Esophagus (tissue), 2 donors: Measurements from ENCODE around the gene AHDC1. TPM values are rescaled to one million over a fixed set of nuclear protein-coding genes. Genes with fewer than 3 reads are reported as not detected.
"Not testable (repeated sequence)": the region's sequence is repeated elsewhere in the genome, so short reads cannot be mapped to it uniquely, and the experiment has no call there.

Experiments
- H3K27ac ChIP-seq, 2 donors: one replicate each; pipeline ENCODE4 v1.5.1; 2013; ENCODE audit warnings: low read depth in 2 of 2, mild to moderate bottlenecking in 2 of 2, inconsistent platforms in 1 of 2, low read length in 1 of 2, moderate library complexity in 1 of 2
- H3K27me3 ChIP-seq, 2 donors: one replicate each; pipeline ENCODE4 v1.6.1; 2013; ENCODE audit warnings: low read length in 2 of 2, control low read depth in 1 of 2, mild to moderate bottlenecking in 1 of 2; ENCODE audit not compliant: insufficient read depth in 2 of 2, control insufficient read depth in 1 of 2
- H3K36me3 ChIP-seq, 2 donors: one replicate each; pipeline ENCODE4 v1.6.1; 2013; ENCODE audit warnings: low read length in 1 of 2; ENCODE audit not compliant: control insufficient read depth in 2 of 2, insufficient read depth in 2 of 2
- H3K4me1 ChIP-seq, 2 donors: one replicate each; pipeline ENCODE4 v1.6.1; 2013; ENCODE audit warnings: low read length in 1 of 2; ENCODE audit not compliant: control insufficient read depth in 2 of 2, insufficient read depth in 2 of 2
- H3K4me3 ChIP-seq, 2 donors: one replicate each; pipeline ENCODE4 v1.5.1; 2013; ENCODE audit warnings: low read length in 2 of 2, mild to moderate bottlenecking in 2 of 2, low read depth in 1 of 2, moderate library complexity in 1 of 2
- H3K9me3 ChIP-seq, 2 donors: one replicate each; pipeline ENCODE4 v1.6.1; 2013; ENCODE audit warnings: mild to moderate bottlenecking in 2 of 2, low read depth in 1 of 2, low read length in 1 of 2, moderate library complexity in 1 of 2; ENCODE audit not compliant: control insufficient read depth in 2 of 2, insufficient read depth in 1 of 2
- WGBS, 2 donors: extraction: QIAGEN DNeasy Blood & Tissue Kit; methylation state at CpG; one replicate each; pipeline ENCODE4 v1.1.7; 2013; 5-methylcytosine and 5-hydroxymethylcytosine counted together
- polyA plus RNA-seq, 2 donors: library from polyadenylated mRNA; stranded (reverse); fragments of 200-250 nt; gene quantifications; one replicate each; pipeline ENCODE4 v1.2.3, GENCODE V29; 2013
- donor health status: healthy with polysubstance abuse.
- donor health status: Bipolar disorder and iron deficiency.

Gene AHDC1
- polyA plus RNA-seq, 2 donors: 24.7 to 58.4 TPM

DNA sequence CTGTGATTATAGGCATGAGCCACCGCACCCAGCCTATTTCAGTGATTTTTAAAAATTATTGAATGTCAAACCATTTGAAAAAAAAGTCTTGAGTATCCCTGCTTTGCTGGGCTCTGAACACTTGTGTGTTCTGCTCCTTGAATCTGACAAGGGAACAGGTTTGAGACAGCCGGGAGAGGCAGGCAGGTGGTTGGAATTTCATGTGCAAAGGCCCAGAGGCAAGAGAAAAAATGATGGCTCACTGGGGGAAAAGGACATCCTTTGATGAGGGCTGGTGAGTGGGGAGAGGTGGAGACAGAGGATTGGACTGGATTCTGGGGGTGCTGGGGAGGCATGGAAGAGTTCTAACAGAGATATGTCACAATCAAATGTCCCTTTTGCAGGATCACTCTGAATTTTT, 100.9 kb downstream of the AHDC1 start:
- H3K27ac ChIP-seq: peak overlapping the region; percentile 20 to 60
- H3K27me3 ChIP-seq: no peaks in the 10 kb centered on the region
- 82 to 85% methylated on average over 2 of the region's 2 CpGs for WGBS, 2 donors
- no peak overlapping the region for H3K4me3 ChIP-seq
- no peaks in the 10 kb centered on the region for H3K9me3 ChIP-seq
- H3K4me1 ChIP-seq: peaks cover 0 to 8% of the 10 kb centered on the region in 2 donors
- no peaks in the 10 kb centered on the region for H3K36me3 ChIP-seq

DNA sequence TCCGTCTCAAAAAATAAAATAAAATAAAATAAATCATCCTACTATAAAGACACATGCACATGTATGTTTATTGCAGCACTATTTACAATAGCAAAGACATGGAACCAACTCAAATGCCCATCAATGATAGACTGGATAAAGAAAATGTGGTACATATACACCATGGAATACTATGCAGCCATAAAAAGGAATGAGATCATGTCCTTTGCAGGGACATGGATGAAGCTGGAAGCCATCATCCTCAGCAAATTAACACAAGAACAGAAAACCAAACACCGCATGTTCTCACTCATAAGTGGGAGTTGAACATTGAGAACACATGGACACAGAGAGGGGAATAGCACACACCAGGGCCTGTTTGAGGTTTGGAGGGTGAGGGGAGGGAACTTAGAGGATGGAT, 102.8 kb downstream of the AHDC1 start:
- not testable (repeated sequence) for H3K36me3 ChIP-seq, H3K27me3 ChIP-seq, H3K4me1 ChIP-seq, H3K9me3 ChIP-seq, H3K4me3 ChIP-seq, H3K27ac ChIP-seq
- 96 to 97% methylated on average over 2 of the region's 2 CpGs for WGBS, 2 donors

DNA sequence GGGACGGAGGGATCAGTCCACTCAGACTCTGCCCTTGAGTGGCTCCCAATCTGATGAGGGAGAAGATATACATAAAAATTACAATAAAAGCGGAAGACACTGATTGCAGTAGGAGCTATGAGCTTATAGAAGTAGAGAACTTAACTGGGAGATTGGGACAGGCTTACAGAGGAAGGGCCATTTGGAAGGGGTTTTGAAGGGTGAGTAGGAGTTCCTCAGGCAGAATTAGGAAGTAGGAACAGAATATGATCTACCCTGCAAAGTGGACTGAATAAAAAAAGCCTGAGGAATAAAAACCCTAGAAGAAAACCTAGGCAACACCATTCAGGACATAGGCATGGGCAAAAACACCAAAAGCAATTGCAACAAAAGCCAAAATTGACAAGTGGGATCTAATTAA, 104.8 kb downstream of the AHDC1 start:
- no peaks in the 10 kb centered on the region for H3K36me3 ChIP-seq
- H3K27me3 ChIP-seq: no peaks in the 10 kb centered on the region
- 96 to 98% methylated on average over 2 of the region's 2 CpGs for WGBS, 2 donors
- H3K4me1 ChIP-seq: peaks cover 0 to 4% of the 10 kb centered on the region in 2 donors
- no peaks in the 10 kb centered on the region for H3K9me3 ChIP-seq
- no peak overlapping the region for H3K27ac ChIP-seq
- H3K4me3 ChIP-seq: no peak overlapping the region

DNA sequence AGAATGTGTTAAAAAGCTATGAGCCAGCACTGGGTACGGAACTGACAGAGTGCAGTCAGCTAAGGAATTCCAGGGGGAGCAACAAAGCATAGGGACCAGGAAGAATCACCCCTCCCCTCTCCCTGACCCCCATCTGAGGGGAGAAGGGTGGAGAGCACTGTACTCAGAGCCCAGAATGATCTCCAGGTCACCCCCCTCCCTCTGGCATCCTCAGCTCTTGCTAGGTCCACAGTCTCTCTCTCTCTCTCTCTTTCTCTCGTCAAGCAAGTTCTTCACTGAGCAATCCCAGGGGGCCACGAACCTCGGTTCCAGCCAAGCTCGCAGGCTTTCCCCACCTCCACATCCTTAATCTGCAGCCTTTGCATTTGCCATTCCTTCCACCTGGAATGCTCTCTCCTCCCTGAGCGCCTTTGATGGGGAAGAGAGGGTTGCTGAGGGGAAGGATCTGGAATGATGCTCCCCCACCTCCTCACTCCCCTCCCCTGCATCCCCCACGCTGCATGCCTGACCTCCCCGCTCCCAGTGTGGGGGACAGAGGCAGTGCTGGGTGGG, 107.3 kb downstream of the AHDC1 start:
- Histone ChIP-seq H3K4me1 (peaks cover 0 to 7% of the 10 kb centered on the region in 2 donors), H3K36me3 (no peaks in the 10 kb centered on the region), H3K27me3 (no peaks in the 10 kb centered on the region), H3K4me3 (no peak overlapping the region), H3K9me3 (no peaks in the 10 kb centered on the region), H3K27ac (no peak overlapping the region)
- WGBS, 2 donors: 31 to 48% methylated on average over 8 of the region's 8 CpGs

DNA sequence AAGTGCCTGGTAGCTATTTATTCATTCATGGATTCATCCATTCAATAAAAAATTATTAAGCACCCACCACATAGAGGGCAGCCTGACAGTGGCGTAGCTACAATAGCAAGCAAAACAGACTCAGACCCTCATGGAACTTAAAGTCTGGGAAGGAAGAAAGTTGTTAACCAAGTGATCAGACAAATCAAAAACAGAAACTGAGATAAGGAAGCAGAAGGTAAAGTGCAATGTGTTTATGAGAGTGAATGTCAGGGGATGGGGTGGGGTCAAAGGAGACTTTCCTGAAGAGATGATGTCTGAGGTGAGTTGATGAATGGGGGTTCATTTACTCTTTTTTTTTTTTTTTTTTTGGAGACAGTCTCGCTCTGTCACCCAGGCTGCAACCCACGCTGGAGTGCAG, 111.1 kb downstream of the AHDC1 start:
- H3K9me3 ChIP-seq: no peaks in the 10 kb centered on the region
- peaks cover 0 to 7% of the 10 kb centered on the region in 2 donors for H3K4me1 ChIP-seq
- 87 to 89% methylated on average over 3 of the region's 3 CpGs for WGBS, 2 donors
- no peaks in the 10 kb centered on the region for H3K36me3 ChIP-seq
- no peak overlapping the region for H3K4me3 ChIP-seq
- no peaks in the 10 kb centered on the region for H3K27me3 ChIP-seq
- H3K27ac ChIP-seq: peak overlapping the region; percentile 94 to 98

DNA sequence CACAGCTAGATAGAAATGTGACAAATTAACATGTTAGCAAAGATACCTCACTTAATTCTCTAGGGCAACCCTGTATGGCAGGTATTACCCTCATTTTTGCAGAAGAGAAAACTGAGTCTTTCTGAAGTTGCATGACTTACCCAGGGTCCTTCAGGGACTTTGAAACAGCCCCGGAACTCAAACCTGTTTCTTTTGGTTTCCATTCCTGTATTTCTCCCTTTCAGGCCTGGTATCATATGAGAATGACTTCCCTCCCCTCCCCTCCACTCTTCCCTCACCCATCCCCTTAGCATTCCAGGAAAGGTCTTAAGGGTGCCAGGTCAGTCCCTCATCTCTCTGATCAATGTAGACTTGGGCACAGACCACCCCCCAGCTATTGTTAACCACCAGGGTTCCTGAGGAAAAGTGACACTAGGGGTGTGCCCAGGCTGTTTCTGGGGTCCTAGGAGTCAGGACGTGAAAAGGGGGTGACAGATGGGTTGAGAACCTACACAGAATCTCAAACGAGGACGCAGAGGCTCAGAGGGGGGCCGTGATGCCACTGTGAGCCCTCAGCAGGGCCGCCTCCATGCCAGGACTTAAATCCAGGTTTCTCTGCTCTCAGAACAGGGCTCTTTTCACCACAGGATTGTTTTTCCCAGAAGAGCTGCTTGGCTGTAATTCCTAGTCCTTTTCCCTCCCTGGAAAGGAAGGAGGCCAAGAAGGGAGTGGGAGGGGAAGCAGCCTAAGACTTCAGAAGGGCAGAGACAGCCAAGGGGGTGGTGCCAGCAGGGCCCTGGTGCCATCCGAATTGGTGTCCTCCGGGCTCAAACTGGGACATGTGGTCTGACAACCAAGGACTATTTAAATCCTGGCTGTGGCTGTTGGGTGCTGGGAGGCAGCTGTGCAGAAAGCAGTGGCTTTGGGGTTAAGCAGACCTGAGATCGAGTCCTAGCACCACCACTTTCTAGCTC, 111.9 kb downstream of the AHDC1 start:
- Histone ChIP-seq H3K36me3 (no peaks in the 10 kb centered on the region), H3K27ac (peak overlapping the region; percentile 94 to 98), H3K9me3 (no peaks in the 10 kb centered on the region), H3K27me3 (no peaks in the 10 kb centered on the region), H3K4me3 (no peak overlapping the region), H3K4me1 (peaks cover 0 to 7% of the 10 kb centered on the region in 2 donors)
- WGBS, 2 donors: 20 to 30% methylated on average over 9 of the region's 9 CpGs

DNA sequence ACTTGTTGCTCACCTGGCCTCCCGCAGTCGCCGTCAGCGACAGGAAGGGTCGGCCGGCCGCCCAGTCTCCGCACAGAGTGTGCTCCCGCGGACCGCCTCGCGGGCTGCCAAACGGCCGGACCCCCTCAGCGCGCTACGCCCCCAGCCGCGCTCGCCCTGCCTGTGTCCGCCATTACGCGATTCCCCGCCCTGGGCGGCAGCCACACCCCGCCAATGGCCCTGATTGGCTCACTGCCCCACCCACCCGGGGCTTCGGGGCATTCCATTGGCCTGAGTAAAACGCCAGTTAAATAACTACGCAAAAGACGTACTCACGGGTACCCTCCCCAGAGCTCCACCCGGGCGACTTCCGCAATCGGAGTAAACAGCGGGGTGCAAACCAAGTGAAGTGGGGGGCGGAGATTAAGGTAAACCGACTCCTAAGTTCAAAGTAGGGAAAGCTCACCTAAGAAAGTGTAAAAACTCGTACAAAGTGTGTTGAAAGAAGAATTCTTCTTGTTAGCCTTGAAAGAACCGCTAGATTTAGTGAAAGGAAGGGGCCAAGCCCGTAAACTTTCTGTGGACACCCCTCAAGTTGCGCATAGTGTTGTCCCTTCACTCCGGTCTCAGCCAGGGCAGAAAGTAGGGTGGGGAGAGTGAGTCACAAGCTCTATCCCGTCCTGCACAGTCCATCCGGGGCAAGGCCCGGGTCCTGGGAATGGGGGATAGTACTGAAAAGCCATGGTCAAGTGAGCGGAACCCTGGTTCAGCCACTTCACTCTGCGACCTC, 113.8 kb downstream of the AHDC1 start, which contains the start of gene WASF2:
WASF2 (minus strand) TSS at position 195 of the 769 bp plus-strand sequence. CDS start 61,277 bp downstream, outside the sequence.
- Histone ChIP-seq H3K27me3 (no peaks in the 10 kb centered on the region), H3K4me3 (peak within 1 kb of the TSS; percentile 84 to 91), H3K9me3 (no peaks in the 10 kb centered on the region), H3K36me3 (no peaks in the 10 kb centered on the region), H3K4me1 (peaks cover 0 to 7% of the 10 kb centered on the region in 2 donors), H3K27ac (peak within 1 kb of the TSS; percentile 98)
- WGBS, 2 donors: 0 to 1% methylated on average over 50 of the region's 50 CpGs

DNA sequence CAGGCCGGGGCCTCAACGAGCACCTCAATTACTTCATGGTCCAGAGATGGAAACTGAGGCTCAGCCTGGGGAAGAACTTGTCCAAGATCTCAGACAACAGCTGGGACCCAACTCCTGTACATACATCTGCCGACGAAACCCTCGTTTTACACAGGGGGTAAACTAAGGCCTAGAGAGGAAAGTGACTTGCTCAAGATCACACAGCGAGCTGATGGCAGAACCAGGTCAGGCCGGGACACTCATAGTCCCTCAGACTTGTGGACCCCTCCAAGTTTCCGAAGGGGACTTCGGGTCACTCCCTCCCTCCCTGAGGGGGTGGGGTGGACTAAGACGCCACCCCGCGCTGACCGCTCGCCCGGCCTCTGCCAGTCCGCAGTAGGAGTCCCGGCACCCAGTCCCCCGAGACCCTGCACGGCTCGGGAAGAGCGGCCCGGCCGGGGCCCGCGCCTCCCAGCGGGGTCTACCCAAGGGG, 114.4 kb downstream of the AHDC1 start:
- WGBS, 2 donors: 1% methylated on average over 18 to 26 of the region's 26 CpGs
- no peaks in the 10 kb centered on the region for H3K9me3 ChIP-seq
- H3K4me1 ChIP-seq: peaks cover 0 to 7% of the 10 kb centered on the region in 2 donors

More for the DNA sequence above, 114.4 kb downstream of the AHDC1 start:
- H3K27ac ChIP-seq: peak overlapping the region; percentile 98
- no peaks in the 10 kb centered on the region for H3K36me3 ChIP-seq
- peak overlapping the region; percentile 84 to 91 for H3K4me3 ChIP-seq
- H3K27me3 ChIP-seq: no peaks in the 10 kb centered on the region
